KMS-11 (cell line): ENCODE data around the gene AANAT.

ENCODE experiments used
- H2AFZ ChIP-seq: fragments of 200-600 bp; sonication (generic); 2 replicates; pipeline ENCODE4 v1.6.1; 2016; ENCODE audit warnings: antibody characterized with exemption, mixed run types, low read depth
- H3K27ac ChIP-seq: fragments of 200-600 bp; sonication (generic); 2 replicates; pipeline ENCODE4 v1.6.1; 2016; ENCODE audit warnings: mild to moderate bottlenecking, mixed run types
- H3K27me3 ChIP-seq: fragments of 200-600 bp; sonication (generic); 2 replicates; pipeline ENCODE4 v1.6.1; 2017; ENCODE audit warnings: mild to moderate bottlenecking, low read depth, mixed run types, moderate library complexity; ENCODE audit not compliant: insufficient read depth
- H3K36me3 ChIP-seq: fragments of 200-600 bp; sonication (generic); 2 replicates; pipeline ENCODE4 v1.6.1; 2017; ENCODE audit warnings: mild to moderate bottlenecking, mixed run types; ENCODE audit not compliant: insufficient read depth
- H3K4me1 ChIP-seq: fragments of 200-600 bp; sonication (generic); 2 replicates; pipeline ENCODE4 v1.6.1; 2016; ENCODE audit warnings: mild to moderate bottlenecking, low read depth, mixed run types; ENCODE audit not compliant: poor library complexity, severe bottlenecking
- H3K4me2 ChIP-seq: fragments of 200-600 bp; sonication (generic); 2 replicates; pipeline ENCODE4 v1.7.0; 2016; ENCODE audit warnings: mild to moderate bottlenecking, mixed run types
- H3K4me3 ChIP-seq: fragments of 200-600 bp; sonication (generic); IDR thresholded peaks from 2 replicates; pipeline ENCODE4 v1.6.1; 2017; ENCODE audit warnings: low read depth, low read length, mixed read lengths; ENCODE audit not compliant: insufficient read depth
- H3K79me2 ChIP-seq: fragments of 200-600 bp; sonication (generic); 2 replicates; pipeline ENCODE4 v1.6.1; 2016; ENCODE audit warnings: low read depth, mixed run types; ENCODE audit not compliant: insufficient read depth
- H3K9ac ChIP-seq: fragments of 200-600 bp; sonication (generic); 2 replicates; pipeline ENCODE4 v1.6.1; 2016; ENCODE audit warnings: mild to moderate bottlenecking, mixed run types
- H4K20me1 ChIP-seq: fragments of 200-600 bp; sonication (generic); 2 replicates; pipeline ENCODE4 v1.6.1; 2016; ENCODE audit warnings: mild to moderate bottlenecking, mixed run types; ENCODE audit not compliant: insufficient read depth
- CTCF ChIP-seq: fragments of 200-600 bp; sonication (generic); conservative IDR thresholded peaks from 2 replicates; pipeline ENCODE4 v1.6.1; 2017; ENCODE audit warnings: low read depth, mild to moderate bottlenecking, antibody characterized with exemption, low read length, moderate library complexity, mixed read lengths

AANAT gene

GRCh38 chr17:76438906-76439305 is 28.5 kb upstream of the AANAT start:
- no peak overlapping the region for H3K9ac ChIP-seq
- peaks cover 62% of the 10 kb centered on the region; the same call in 1 of the 2 replicates for H3K79me2 ChIP-seq
- H3K27me3 ChIP-seq = no peaks in the 10 kb centered on the region
- no peak overlapping the region for H3K4me2 ChIP-seq
- H3K4me1 ChIP-seq = peaks cover 14% of the 10 kb centered on the region
- peaks cover 9% of the 10 kb centered on the region; the same call in 1 of the 2 replicates for H4K20me1 ChIP-seq
- no peaks in the 10 kb centered on the region for H3K36me3 ChIP-seq
- no peak overlapping the region for H3K4me3 ChIP-seq
- H3K27ac ChIP-seq = no peak overlapping the region
- TF ChIP-seq CTCF = no peak
- H2AFZ ChIP-seq = no peak overlapping the region

- Histone ChIP-seq H3K27me3 (no peaks in the 10 kb centered on the region), H3K36me3 (no peaks in the 10 kb centered on the region), H3K9ac (no peak overlapping the region), H4K20me1 (peaks cover 9% of the 10 kb centered on the region; the same call in 1 of the 2 replicates), H3K27ac (no peak overlapping the region), H3K4me2 (no peak overlapping the region), H3K4me1 (peaks cover 15% of the 10 kb centered on the region), H3K79me2 (peaks cover 65% of the 10 kb centered on the region; the same call in 1 of the 2 replicates), H2AFZ (no peak overlapping the region), H3K4me3 (no peak overlapping the region)
- TF ChIP-seq CTCF = no peak
Observed at GRCh38 chr17:76439314-76439928, 28.0 kb upstream of the AANAT start.

- Histone ChIP-seq H4K20me1 (peaks cover 17% of the 10 kb centered on the region), H3K4me3 (no peak overlapping the region), H2AFZ (no peak overlapping the region), H3K4me1 (peaks cover 30% of the 10 kb centered on the region), H3K27ac (no peak overlapping the region), H3K79me2 (peaks cover 74% of the 10 kb centered on the region; the same call in 1 of the 2 replicates), H3K27me3 (no peaks in the 10 kb centered on the region), H3K36me3 (no peaks in the 10 kb centered on the region), H3K9ac (no peak overlapping the region), H3K4me2 (no peak overlapping the region)
- TF ChIP-seq CTCF = no peak
Observed at GRCh38 chr17:76440751-76441362, 26.5 kb upstream of the AANAT start.

- no peak for TF ChIP-seq CTCF
- H3K4me1 ChIP-seq = peaks cover 39% of the 10 kb centered on the region
- H2AFZ ChIP-seq = no peak overlapping the region
- H3K4me3 ChIP-seq = no peak overlapping the region
- no peaks in the 10 kb centered on the region for H3K27me3 ChIP-seq
- no peak overlapping the region for H3K4me2 ChIP-seq
- peaks cover 77% of the 10 kb centered on the region; the same call in 1 of the 2 replicates for H3K79me2 ChIP-seq
- peaks cover 24% of the 10 kb centered on the region for H4K20me1 ChIP-seq
- H3K36me3 ChIP-seq = no peaks in the 10 kb centered on the region
- H3K9ac ChIP-seq = no peak overlapping the region
- H3K27ac ChIP-seq = no peak overlapping the region
Observed at GRCh38 chr17:76441686-76442340, 25.6 kb upstream of the AANAT start.
